GM23338 (cell line): ENCODE measurements around the gene PPM1N.

Source experiments
- CREB1 ChIP-seq: fragments of 250-450 bp; sonication (Bioruptor Pico); IDR thresholded peaks from 2 replicates; pipeline ENCODE4 v1.5.0; 2020; ENCODE audit warnings: low read depth, mild to moderate bottlenecking, moderate library complexity
- EZH2 ChIP-seq: fragments of 200-600 bp; sonication (generic); IDR thresholded peaks from one replicate; pipeline ENCODE4 v1.8.0; 2017; ENCODE audit warnings: antibody characterized with exemption, mild to moderate bottlenecking, low read depth; ENCODE audit not compliant: unreplicated experiment
- EZH2phosphoT487 ChIP-seq: fragments of 200-600 bp; sonication (generic); IDR thresholded peaks from one replicate; pipeline ENCODE4 v1.8.1; 2018; ENCODE audit warnings: antibody characterized with exemption; ENCODE audit not compliant: unreplicated experiment
- JUNB ChIP-seq: IDR thresholded peaks from one replicate; pipeline ENCODE4 v1.6.1; 2016; ENCODE audit warnings: antibody characterized with exemption; ENCODE audit not compliant: unreplicated experiment
- POLR2AphosphoS5 ChIP-seq: IDR thresholded peaks from 2 replicates; pipeline ENCODE4 v1.6.1; 2016; ENCODE audit warnings: antibody characterized with exemption, low read depth
- STAT1 ChIP-seq: IDR thresholded peaks from one replicate; pipeline ENCODE4 v1.6.1; 2016; ENCODE audit warnings: antibody characterized with exemption; ENCODE audit not compliant: unreplicated experiment
- ZNF114 ChIP-seq: fragments of 250-450 bp; sonication (Bioruptor Pico); IDR thresholded peaks from 2 replicates; pipeline ENCODE4 v1.5.0; 2020; ENCODE audit warnings: mild to moderate bottlenecking, moderate library complexity
- ZNF331 ChIP-seq: fragments of 250-450 bp; sonication (Bioruptor Pico); IDR thresholded peaks from 2 replicates; pipeline ENCODE4 v1.5.0; 2020; ENCODE audit warnings: low read depth, mild to moderate bottlenecking, moderate library complexity
- TF ChIP-seq, protein P1 (sequence below), 2 experiments: fragments of 200-600 bp in 1 of 2; sonication (generic) in 1 of 2; conservative IDR thresholded peaks; 2 replicates each; pipeline versions ENCODE4 v1.5.1 to v1.6.1; 2016 to 2017; ENCODE audit warnings: antibody characterized with exemption in 2 of 2, low read depth in 2 of 2, mild to moderate bottlenecking in 2 of 2, moderate library complexity in 1 of 2
- TF ChIP-seq, protein P2 (sequence below): IDR thresholded peaks from one replicate; pipeline ENCODE4 v1.6.1; 2018; ENCODE audit warnings: antibody characterized with exemption; ENCODE audit not compliant: unreplicated experiment
- TF ChIP-seq, protein P3 (sequence below): IDR thresholded peaks from 2 replicates; pipeline ENCODE4 v1.6.1; 2016; ENCODE audit warnings: antibody characterized with exemption
- TF ChIP-seq, protein P4 (sequence below): fragments of 250-450 bp; sonication (Bioruptor Pico); IDR thresholded peaks from 2 replicates; pipeline ENCODE4 v1.5.0; 2020; ENCODE audit warnings: mild to moderate bottlenecking, moderate library complexity

DNA sequence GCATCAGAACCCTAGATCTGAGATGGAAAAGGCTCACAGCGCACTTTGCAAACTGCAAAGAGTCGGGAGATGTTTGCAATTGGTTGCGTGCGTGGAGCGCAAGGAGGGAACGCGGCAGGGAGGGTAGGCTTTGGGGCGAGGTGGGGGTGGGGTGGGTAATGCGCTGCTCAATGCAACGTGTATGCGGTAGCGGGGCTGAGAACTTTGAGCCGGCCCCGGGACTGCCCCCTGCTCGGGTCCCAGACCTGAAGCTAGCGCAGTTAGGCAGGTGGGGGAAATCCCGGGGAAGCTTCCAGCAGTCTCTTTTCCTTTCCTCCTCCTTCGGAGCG is 29.5 kb upstream of the PPM1N start:
- no peak for TF ChIP-seq EZH2
- TF ChIP-seq, protein P1, sequence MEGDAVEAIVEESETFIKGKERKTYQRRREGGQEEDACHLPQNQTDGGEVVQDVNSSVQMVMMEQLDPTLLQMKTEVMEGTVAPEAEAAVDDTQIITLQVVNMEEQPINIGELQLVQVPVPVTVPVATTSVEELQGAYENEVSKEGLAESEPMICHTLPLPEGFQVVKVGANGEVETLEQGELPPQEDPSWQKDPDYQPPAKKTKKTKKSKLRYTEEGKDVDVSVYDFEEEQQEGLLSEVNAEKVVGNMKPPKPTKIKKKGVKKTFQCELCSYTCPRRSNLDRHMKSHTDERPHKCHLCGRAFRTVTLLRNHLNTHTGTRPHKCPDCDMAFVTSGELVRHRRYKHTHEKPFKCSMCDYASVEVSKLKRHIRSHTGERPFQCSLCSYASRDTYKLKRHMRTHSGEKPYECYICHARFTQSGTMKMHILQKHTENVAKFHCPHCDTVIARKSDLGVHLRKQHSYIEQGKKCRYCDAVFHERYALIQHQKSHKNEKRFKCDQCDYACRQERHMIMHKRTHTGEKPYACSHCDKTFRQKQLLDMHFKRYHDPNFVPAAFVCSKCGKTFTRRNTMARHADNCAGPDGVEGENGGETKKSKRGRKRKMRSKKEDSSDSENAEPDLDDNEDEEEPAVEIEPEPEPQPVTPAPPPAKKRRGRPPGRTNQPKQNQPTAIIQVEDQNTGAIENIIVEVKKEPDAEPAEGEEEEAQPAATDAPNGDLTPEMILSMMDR (conservative IDR thresholded peaks at IDR 0.05; ENCODE audit: low read depth in 2 of 2) = no peak
- TF ChIP-seq EZH2phosphoT487 = no peak
- no peak for TF ChIP-seq POLR2AphosphoS5
- TF ChIP-seq ZNF331 (CRISPR knock-in tag) = no peak
- no peak for TF ChIP-seq JUNB
- TF ChIP-seq, protein P2, sequence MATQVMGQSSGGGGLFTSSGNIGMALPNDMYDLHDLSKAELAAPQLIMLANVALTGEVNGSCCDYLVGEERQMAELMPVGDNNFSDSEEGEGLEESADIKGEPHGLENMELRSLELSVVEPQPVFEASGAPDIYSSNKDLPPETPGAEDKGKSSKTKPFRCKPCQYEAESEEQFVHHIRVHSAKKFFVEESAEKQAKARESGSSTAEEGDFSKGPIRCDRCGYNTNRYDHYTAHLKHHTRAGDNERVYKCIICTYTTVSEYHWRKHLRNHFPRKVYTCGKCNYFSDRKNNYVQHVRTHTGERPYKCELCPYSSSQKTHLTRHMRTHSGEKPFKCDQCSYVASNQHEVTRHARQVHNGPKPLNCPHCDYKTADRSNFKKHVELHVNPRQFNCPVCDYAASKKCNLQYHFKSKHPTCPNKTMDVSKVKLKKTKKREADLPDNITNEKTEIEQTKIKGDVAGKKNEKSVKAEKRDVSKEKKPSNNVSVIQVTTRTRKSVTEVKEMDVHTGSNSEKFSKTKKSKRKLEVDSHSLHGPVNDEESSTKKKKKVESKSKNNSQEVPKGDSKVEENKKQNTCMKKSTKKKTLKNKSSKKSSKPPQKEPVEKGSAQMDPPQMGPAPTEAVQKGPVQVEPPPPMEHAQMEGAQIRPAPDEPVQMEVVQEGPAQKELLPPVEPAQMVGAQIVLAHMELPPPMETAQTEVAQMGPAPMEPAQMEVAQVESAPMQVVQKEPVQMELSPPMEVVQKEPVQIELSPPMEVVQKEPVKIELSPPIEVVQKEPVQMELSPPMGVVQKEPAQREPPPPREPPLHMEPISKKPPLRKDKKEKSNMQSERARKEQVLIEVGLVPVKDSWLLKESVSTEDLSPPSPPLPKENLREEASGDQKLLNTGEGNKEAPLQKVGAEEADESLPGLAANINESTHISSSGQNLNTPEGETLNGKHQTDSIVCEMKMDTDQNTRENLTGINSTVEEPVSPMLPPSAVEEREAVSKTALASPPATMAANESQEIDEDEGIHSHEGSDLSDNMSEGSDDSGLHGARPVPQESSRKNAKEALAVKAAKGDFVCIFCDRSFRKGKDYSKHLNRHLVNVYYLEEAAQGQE = no peak
- no peak for TF ChIP-seq STAT1
- no peak for TF ChIP-seq CREB1 (CRISPR knock-in tag)
- TF ChIP-seq, protein P3, sequence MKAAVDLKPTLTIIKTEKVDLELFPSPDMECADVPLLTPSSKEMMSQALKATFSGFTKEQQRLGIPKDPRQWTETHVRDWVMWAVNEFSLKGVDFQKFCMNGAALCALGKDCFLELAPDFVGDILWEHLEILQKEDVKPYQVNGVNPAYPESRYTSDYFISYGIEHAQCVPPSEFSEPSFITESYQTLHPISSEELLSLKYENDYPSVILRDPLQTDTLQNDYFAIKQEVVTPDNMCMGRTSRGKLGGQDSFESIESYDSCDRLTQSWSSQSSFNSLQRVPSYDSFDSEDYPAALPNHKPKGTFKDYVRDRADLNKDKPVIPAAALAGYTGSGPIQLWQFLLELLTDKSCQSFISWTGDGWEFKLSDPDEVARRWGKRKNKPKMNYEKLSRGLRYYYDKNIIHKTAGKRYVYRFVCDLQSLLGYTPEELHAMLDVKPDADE = no peak
- TF ChIP-seq, protein P4, sequence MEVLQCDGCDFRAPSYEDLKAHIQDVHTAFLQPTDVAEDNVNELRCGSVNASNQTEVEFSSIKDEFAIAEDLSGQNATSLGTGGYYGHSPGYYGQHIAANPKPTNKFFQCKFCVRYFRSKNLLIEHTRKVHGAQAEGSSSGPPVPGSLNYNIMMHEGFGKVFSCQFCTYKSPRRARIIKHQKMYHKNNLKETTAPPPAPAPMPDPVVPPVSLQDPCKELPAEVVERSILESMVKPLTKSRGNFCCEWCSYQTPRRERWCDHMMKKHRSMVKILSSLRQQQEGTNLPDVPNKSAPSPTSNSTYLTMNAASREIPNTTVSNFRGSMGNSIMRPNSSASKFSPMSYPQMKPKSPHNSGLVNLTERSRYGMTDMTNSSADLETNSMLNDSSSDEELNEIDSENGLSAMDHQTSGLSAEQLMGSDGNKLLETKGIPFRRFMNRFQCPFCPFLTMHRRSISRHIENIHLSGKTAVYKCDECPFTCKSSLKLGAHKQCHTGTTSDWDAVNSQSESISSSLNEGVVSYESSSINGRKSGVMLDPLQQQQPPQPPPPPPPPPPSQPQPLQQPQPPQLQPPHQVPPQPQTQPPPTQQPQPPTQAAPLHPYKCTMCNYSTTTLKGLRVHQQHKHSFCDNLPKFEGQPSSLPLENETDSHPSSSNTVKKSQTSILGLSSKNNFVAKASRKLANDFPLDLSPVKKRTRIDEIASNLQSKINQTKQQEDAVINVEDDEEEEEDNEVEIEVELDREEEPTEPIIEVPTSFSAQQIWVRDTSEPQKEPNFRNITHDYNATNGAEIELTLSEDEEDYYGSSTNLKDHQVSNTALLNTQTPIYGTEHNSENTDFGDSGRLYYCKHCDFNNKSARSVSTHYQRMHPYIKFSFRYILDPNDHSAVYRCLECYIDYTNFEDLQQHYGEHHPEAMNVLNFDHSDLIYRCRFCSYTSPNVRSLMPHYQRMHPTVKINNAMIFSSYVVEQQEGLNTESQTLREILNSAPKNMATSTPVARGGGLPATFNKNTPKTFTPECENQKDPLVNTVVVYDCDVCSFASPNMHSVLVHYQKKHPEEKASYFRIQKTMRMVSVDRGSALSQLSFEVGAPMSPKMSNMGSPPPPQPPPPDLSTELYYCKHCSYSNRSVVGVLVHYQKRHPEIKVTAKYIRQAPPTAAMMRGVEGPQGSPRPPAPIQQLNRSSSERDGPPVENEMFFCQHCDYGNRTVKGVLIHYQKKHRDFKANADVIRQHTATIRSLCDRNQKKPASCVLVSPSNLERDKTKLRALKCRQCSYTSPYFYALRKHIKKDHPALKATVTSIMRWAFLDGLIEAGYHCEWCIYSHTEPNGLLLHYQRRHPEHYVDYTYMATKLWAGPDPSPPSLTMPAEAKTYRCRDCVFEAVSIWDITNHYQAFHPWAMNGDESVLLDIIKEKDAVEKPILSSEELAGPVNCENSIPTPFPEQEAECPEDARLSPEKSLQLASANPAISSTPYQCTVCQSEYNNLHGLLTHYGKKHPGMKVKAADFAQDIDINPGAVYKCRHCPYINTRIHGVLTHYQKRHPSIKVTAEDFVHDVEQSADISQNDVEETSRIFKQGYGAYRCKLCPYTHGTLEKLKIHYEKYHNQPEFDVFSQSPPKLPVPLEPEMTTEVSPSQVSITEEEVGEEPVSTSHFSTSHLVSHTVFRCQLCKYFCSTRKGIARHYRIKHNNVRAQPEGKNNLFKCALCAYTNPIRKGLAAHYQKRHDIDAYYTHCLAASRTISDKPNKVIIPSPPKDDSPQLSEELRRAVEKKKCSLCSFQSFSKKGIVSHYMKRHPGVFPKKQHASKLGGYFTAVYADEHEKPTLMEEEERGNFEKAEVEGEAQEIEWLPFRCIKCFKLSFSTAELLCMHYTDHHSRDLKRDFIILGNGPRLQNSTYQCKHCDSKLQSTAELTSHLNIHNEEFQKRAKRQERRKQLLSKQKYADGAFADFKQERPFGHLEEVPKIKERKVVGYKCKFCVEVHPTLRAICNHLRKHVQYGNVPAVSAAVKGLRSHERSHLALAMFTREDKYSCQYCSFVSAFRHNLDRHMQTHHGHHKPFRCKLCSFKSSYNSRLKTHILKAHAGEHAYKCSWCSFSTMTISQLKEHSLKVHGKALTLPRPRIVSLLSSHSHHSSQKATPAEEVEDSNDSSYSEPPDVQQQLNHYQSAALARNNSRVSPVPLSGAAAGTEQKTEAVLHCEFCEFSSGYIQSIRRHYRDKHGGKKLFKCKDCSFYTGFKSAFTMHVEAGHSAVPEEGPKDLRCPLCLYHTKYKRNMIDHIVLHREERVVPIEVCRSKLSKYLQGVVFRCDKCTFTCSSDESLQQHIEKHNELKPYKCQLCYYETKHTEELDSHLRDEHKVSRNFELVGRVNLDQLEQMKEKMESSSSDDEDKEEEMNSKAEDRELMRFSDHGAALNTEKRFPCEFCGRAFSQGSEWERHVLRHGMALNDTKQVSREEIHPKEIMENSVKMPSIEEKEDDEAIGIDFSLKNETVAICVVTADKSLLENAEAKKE (CRISPR knock-in tag) = no peak
- TF ChIP-seq ZNF114 (CRISPR knock-in tag) = no peak
